Panc1 (cell line): Measurements from ENCODE around the gene WDR33. TPM values are rescaled to one million over a fixed set of nuclear protein-coding genes. Genes with fewer than 3 reads are reported as not detected.

Experiments used
- ATAC-seq: fragments of 200-7000 bp; cut with Tn5 transposase; 2 replicates; pipeline ENCODE4 v1.9.1; 2020; ENCODE audit warnings: mild to moderate bottlenecking, moderate library complexity
- BruUV-seq: library from RNA; stranded (reverse); fragments of 400-500 nt; replicated peaks from 2 replicates; lab custom pipeline; 2021; lab: Mats Ljungman, UMichigan
- CTCF ChIA-PET: fragments of 300-600 bp; sonication (Branson Sonifier 250); formaldehyde crosslinking; loops from one replicate; lab custom pipeline; 2022; ENCODE audit warnings: antibody characterized with exemption; lab: Charles Lee
- POLR2A ChIA-PET: fragments of 300-600 bp; sonication (Branson Sonifier 250); formaldehyde crosslinking; loops from one replicate; lab custom pipeline; 2022; ENCODE audit warnings: antibody characterized with exemption; lab: Charles Lee
- DNase-seq: peaks from one replicate; pipeline ENCODE4 v3.0.0-alpha.2; 2010; ENCODE audit warnings: low read depth, low spot score
- H3K27ac ChIP-seq: 2 replicates; pipeline ENCODE4 v1.5.1; 2011; ENCODE audit warnings: mild to moderate bottlenecking, low read length, inconsistent platforms
- H3K27me3 ChIP-seq: fragments of 200-500 bp; sonication (Bioruptor generic); 2 replicates; pipeline ENCODE4 v1.6.0; 2014; ENCODE audit warnings: low read length, inconsistent platforms; ENCODE audit not compliant: control insufficient read depth, insufficient read depth
- H3K36me3 ChIP-seq: fragments of 200-500 bp; sonication (Bioruptor generic); 2 replicates; pipeline ENCODE4 v1.5.1; 2014; ENCODE audit warnings: inconsistent platforms, mild to moderate bottlenecking, low read length, moderate library complexity; ENCODE audit not compliant: control insufficient read depth, insufficient read depth
- H3K4me1 ChIP-seq: 2 replicates; pipeline ENCODE4 v1.5.1; 2011; ENCODE audit warnings: inconsistent platforms, mild to moderate bottlenecking, low read length, moderate library complexity; ENCODE audit not compliant: control insufficient read depth, insufficient read depth
- H3K4me3 ChIP-seq, 2 experiments: 2 replicates each; pipeline ENCODE4 v1.5.1; 2011 to 2012; ENCODE audit warnings: low read depth in 2 of 2, low read length in 2 of 2, mild to moderate bottlenecking in 2 of 2, inconsistent platforms in 1 of 2, moderate library complexity in 1 of 2
- H3K9me3 ChIP-seq: fragments of 200-500 bp; sonication (Bioruptor generic); 2 replicates; pipeline ENCODE4 v1.5.1; 2014; ENCODE audit warnings: low read depth, mild to moderate bottlenecking, inconsistent platforms, low read length, moderate library complexity; ENCODE audit not compliant: control insufficient read depth, insufficient read depth
- POLR2AphosphoS5 ChIP-seq: IDR thresholded peaks from 2 replicates; pipeline ENCODE4 v1.6.1; 2012; ENCODE audit warnings: mild to moderate bottlenecking, low read depth, low read length, moderate library complexity
- SIN3A ChIP-seq: IDR thresholded peaks from 2 replicates; pipeline ENCODE4 v1.6.1; 2012; ENCODE audit warnings: low read depth, mild to moderate bottlenecking, low read length, moderate library complexity, borderline replicate concordance; ENCODE audit not compliant: insufficient read depth
- TCF7L2 ChIP-seq: IDR thresholded peaks from 2 replicates; pipeline ENCODE4 v1.6.1; 2011; ENCODE audit warnings: mild to moderate bottlenecking, low read depth, low read length, inconsistent platforms
- in situ Hi-C: cut with HindIII; loops from 2 replicates; pipeline ENCODE4 v1.10.0; 2016; ENCODE audit warnings: low sequenced_read_pairs, low pct_unique_long_range_greater_than_20kb
- intact Hi-C: fragments of 100-400 bp; cut with micrococcal nuclease; formaldehyde crosslinking; loops from one replicate; pipeline ENCODE4 v1.10.0; 2022; ENCODE audit not compliant: unreplicated experiment
- total RNA-seq: library from RNA; stranded (reverse); gene quantifications from one replicate; pipeline ENCODE4 v1.2.1, GENCODE V29; 2021; ENCODE audit not compliant: unreplicated experiment
- TF ChIP-seq, protein P1 (sequence below): fragments of 450-650 bp; IDR thresholded peaks from 2 replicates; pipeline ENCODE4 v1.5.1; 2017; ENCODE audit warnings: mild to moderate bottlenecking
- TF ChIP-seq, protein P2 (sequence below), 2 experiments: IDR thresholded peaks; 2 replicates each; pipeline ENCODE4 v1.6.1; 2011 to 2012; ENCODE audit warnings: low read depth in 2 of 2, control low read depth in 1 of 2, low read length in 1 of 2, mild to moderate bottlenecking in 1 of 2, moderate library complexity in 1 of 2; ENCODE audit not compliant: insufficient read depth in 1 of 2

The WDR33 gene
- total RNA-seq, 1 experiment from 2014 or later, result 63.7 TPM

GRCh38 chr2:127661072-127661649 is 149.8 kb downstream of the WDR33 start:
- DNase-seq, result no peak
- ChIA-PET POLR2A (no interaction called here), CTCF (interaction anchor here (0.6 kb wide), 1 partner anchor 338 kb away, joined by 3 read pairs; no protein-coding TSS in a partner anchor)
- TF ChIP-seq SIN3A (no peak), POLR2AphosphoS5 (no peak), TCF7L2 (no peak)
- TF ChIP-seq, protein P1, sequence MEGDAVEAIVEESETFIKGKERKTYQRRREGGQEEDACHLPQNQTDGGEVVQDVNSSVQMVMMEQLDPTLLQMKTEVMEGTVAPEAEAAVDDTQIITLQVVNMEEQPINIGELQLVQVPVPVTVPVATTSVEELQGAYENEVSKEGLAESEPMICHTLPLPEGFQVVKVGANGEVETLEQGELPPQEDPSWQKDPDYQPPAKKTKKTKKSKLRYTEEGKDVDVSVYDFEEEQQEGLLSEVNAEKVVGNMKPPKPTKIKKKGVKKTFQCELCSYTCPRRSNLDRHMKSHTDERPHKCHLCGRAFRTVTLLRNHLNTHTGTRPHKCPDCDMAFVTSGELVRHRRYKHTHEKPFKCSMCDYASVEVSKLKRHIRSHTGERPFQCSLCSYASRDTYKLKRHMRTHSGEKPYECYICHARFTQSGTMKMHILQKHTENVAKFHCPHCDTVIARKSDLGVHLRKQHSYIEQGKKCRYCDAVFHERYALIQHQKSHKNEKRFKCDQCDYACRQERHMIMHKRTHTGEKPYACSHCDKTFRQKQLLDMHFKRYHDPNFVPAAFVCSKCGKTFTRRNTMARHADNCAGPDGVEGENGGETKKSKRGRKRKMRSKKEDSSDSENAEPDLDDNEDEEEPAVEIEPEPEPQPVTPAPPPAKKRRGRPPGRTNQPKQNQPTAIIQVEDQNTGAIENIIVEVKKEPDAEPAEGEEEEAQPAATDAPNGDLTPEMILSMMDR, result no peak
- TF ChIP-seq, protein P2, sequence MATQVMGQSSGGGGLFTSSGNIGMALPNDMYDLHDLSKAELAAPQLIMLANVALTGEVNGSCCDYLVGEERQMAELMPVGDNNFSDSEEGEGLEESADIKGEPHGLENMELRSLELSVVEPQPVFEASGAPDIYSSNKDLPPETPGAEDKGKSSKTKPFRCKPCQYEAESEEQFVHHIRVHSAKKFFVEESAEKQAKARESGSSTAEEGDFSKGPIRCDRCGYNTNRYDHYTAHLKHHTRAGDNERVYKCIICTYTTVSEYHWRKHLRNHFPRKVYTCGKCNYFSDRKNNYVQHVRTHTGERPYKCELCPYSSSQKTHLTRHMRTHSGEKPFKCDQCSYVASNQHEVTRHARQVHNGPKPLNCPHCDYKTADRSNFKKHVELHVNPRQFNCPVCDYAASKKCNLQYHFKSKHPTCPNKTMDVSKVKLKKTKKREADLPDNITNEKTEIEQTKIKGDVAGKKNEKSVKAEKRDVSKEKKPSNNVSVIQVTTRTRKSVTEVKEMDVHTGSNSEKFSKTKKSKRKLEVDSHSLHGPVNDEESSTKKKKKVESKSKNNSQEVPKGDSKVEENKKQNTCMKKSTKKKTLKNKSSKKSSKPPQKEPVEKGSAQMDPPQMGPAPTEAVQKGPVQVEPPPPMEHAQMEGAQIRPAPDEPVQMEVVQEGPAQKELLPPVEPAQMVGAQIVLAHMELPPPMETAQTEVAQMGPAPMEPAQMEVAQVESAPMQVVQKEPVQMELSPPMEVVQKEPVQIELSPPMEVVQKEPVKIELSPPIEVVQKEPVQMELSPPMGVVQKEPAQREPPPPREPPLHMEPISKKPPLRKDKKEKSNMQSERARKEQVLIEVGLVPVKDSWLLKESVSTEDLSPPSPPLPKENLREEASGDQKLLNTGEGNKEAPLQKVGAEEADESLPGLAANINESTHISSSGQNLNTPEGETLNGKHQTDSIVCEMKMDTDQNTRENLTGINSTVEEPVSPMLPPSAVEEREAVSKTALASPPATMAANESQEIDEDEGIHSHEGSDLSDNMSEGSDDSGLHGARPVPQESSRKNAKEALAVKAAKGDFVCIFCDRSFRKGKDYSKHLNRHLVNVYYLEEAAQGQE (IDR thresholded peaks at IDR 0.05; ENCODE audit: insufficient read depth in 1 of 2, low read depth in 2 of 2, low read length in 1 of 2), result no peak
- Histone ChIP-seq H3K4me3 (no peak overlapping the region), H3K36me3 (no peaks in the 10 kb centered on the region), H3K4me1 (no peaks in the 10 kb centered on the region), H3K27me3 (no peaks in the 10 kb centered on the region), H3K27ac (no peak overlapping the region), H3K9me3 (no peaks in the 10 kb centered on the region)
- ATAC-seq, result no peak
- BruUV-seq, result no TSS peak
- intact Hi-C loops (no loop called here), in situ Hi-C loops (no loop called here)

- Histone ChIP-seq H3K36me3 (no peaks in the 10 kb centered on the region), H3K4me3 (no peak overlapping the region), H3K27ac (no peak overlapping the region), H3K9me3 (no peaks in the 10 kb centered on the region), H3K27me3 (no peaks in the 10 kb centered on the region), H3K4me1 (no peaks in the 10 kb centered on the region)
- no peak for ATAC-seq
- BruUV-seq, result no TSS peak
- POLR2A ChIA-PET, result no interaction called here
- no peak for TF ChIP-seq POLR2AphosphoS5
- no peak for TF ChIP-seq TCF7L2
- TF ChIP-seq, protein P2 (IDR thresholded peaks at IDR 0.05; ENCODE audit: insufficient read depth in 1 of 2, low read depth in 2 of 2, low read length in 1 of 2), result no peak
- TF ChIP-seq, protein P1, result no peak
- TF ChIP-seq SIN3A, result no peak
- CTCF ChIA-PET, result interaction anchor here (0.6 kb wide), 2 partner anchors 34 to 337 kb away, joined by 3 to 4 read pairs; no protein-coding TSS in a partner anchor
- intact Hi-C loops (no loop called here), in situ Hi-C loops (no loop called here)
- DNase-seq, result no peak
Measured at GRCh38 chr2:127660291-127660578, 150.7 kb downstream of the WDR33 start.
